GM23338 (cell line): ENCODE results near the gene FBXO33. TPM values are rescaled to one million over a fixed set of nuclear protein-coding genes. Genes with fewer than 3 reads are reported as not detected.

Experiments used
- ATAC-seq: fragments of 200-7000 bp; cut with Tn5 transposase; 3 replicates; pipeline ENCODE4 v1.9.1; 2020
- DNase-seq: peaks from one replicate; pipeline ENCODE4 v3.0.0-alpha.2; 2015; ENCODE audit warnings: low spot score
- H2AFZ ChIP-seq: fragments of 200-600 bp; sonication (generic); 2 replicates; pipeline ENCODE4 v1.8.0; 2016; ENCODE audit warnings: antibody characterized with exemption, mild to moderate bottlenecking, moderate library complexity
- H3F3A ChIP-seq: fragments of 200-600 bp; sonication (generic); replicated peaks from 2 replicates; pipeline ENCODE4 v1.8.0; 2017; ENCODE audit warnings: antibody characterized with exemption, mixed run types, low read depth
- H3K27ac ChIP-seq: fragments of 200-600 bp; sonication (generic); 2 replicates; pipeline ENCODE4 v1.6.1; 2016; ENCODE audit warnings: low read depth
- H3K27me3 ChIP-seq: fragments of 200-600 bp; sonication (generic); 2 replicates; pipeline ENCODE4 v1.8.0; 2016; ENCODE audit warnings: mild to moderate bottlenecking, mixed run types, moderate library complexity; ENCODE audit not compliant: insufficient read depth
- H3K36me3 ChIP-seq: fragments of 200-600 bp; sonication (generic); 2 replicates; pipeline ENCODE4 v1.8.0; 2016; ENCODE audit warnings: mild to moderate bottlenecking; ENCODE audit not compliant: insufficient read depth
- H3K4me1 ChIP-seq: fragments of 200-600 bp; sonication (generic); 2 replicates; pipeline ENCODE4 v1.8.0; 2016; ENCODE audit warnings: mild to moderate bottlenecking, moderate library complexity; ENCODE audit not compliant: insufficient read depth
- H3K4me2 ChIP-seq: fragments of 200-600 bp; sonication (generic); 2 replicates; pipeline ENCODE4 v1.7.1; 2017; ENCODE audit warnings: mixed run types
- H3K4me3 ChIP-seq: fragments of 200-600 bp; sonication (generic); 2 replicates; pipeline ENCODE4 v1.6.1; 2016; ENCODE audit warnings: mixed run types
- H3K79me2 ChIP-seq: fragments of 200-600 bp; sonication (generic); replicated peaks from 2 replicates; pipeline ENCODE4 v1.8.0; 2017; ENCODE audit warnings: mild to moderate bottlenecking; ENCODE audit not compliant: insufficient read depth
- H3K9me2 ChIP-seq: fragments of 200-600 bp; sonication (generic); 2 replicates; pipeline ENCODE4 v1.8.0; 2017; ENCODE audit not compliant: insufficient read depth
- H4K20me1 ChIP-seq: fragments of 200-600 bp; sonication (generic); replicated peaks from 2 replicates; pipeline ENCODE4 v1.8.0; 2017; ENCODE audit warnings: mild to moderate bottlenecking; ENCODE audit not compliant: insufficient read depth
- H3K27ac Mint-ChIP-seq: 2 replicates; pipeline ENCODE4 v1.8.0; 2020; ENCODE audit warnings: inconsistent platforms, mild to moderate bottlenecking, moderate library complexity, mixed read lengths
- H3K27me3 Mint-ChIP-seq: 3 replicates; pipeline ENCODE4 v1.8.0; 2022; ENCODE audit warnings: low read depth, mild to moderate bottlenecking, moderate library complexity, mixed read lengths, inconsistent platforms; ENCODE audit not compliant: insufficient read depth, poor library complexity
- H3K36me3 Mint-ChIP-seq: 3 replicates; pipeline ENCODE4 v1.8.0; 2021; ENCODE audit warnings: low read depth, mild to moderate bottlenecking, inconsistent platforms, moderate library complexity, mixed read lengths
- H3K4me1 Mint-ChIP-seq: 3 replicates; pipeline ENCODE4 v1.8.0; 2020; ENCODE audit warnings: mild to moderate bottlenecking, inconsistent platforms, mixed read lengths
- H3K4me3 Mint-ChIP-seq: 3 replicates; pipeline ENCODE4 v1.8.0; 2021; ENCODE audit warnings: moderate library complexity, mild to moderate bottlenecking, inconsistent platforms, mixed read lengths
- H3K9me3 Mint-ChIP-seq: 3 replicates; pipeline ENCODE4 v1.8.0; 2020; ENCODE audit warnings: moderate library complexity, mild to moderate bottlenecking, inconsistent platforms, mixed read lengths
- CREB1 ChIP-seq: fragments of 250-450 bp; sonication (Bioruptor Pico); IDR thresholded peaks from 2 replicates; pipeline ENCODE4 v1.5.0; 2020; ENCODE audit warnings: low read depth, mild to moderate bottlenecking, moderate library complexity
- EZH2 ChIP-seq: fragments of 200-600 bp; sonication (generic); IDR thresholded peaks from one replicate; pipeline ENCODE4 v1.8.0; 2017; ENCODE audit warnings: antibody characterized with exemption, mild to moderate bottlenecking, low read depth; ENCODE audit not compliant: unreplicated experiment
- JUNB ChIP-seq: IDR thresholded peaks from one replicate; pipeline ENCODE4 v1.6.1; 2016; ENCODE audit warnings: antibody characterized with exemption; ENCODE audit not compliant: unreplicated experiment
- NANOG ChIP-seq: IDR thresholded peaks from 2 replicates; pipeline ENCODE4 v1.6.1; 2016; ENCODE audit warnings: antibody characterized with exemption, borderline replicate concordance
- POLR2AphosphoS5 ChIP-seq: IDR thresholded peaks from 2 replicates; pipeline ENCODE4 v1.6.1; 2016; ENCODE audit warnings: antibody characterized with exemption, low read depth
- STAT1 ChIP-seq: IDR thresholded peaks from one replicate; pipeline ENCODE4 v1.6.1; 2016; ENCODE audit warnings: antibody characterized with exemption; ENCODE audit not compliant: unreplicated experiment
- ZNF462 ChIP-seq: fragments of 250-450 bp; sonication (Bioruptor Pico); IDR thresholded peaks from 2 replicates; pipeline ENCODE4 v1.5.0; 2020; ENCODE audit warnings: mild to moderate bottlenecking, moderate library complexity
- polyA plus RNA-seq: library from polyadenylated mRNA; unstranded; fragments of >200 nt; fragmentation: Nextera tagmentation; extraction: Ambion mirVana; gene quantifications from 2 replicates; pipeline ENCODE4 v1.2.1, GENCODE V29; 2016
- total RNA-seq: library from RNA; depleted of rRNA; stranded (reverse); fragments of >200 nt; shearing (Covaris generic); gene quantifications from 2 replicates; pipeline ENCODE4 v1.2.3, GENCODE V29; 2014

Gene FBXO33
- total and polyA plus RNA-seq, 2 experiments from 2014 or later: 6.7 to 13.1 TPM

- no peak overlapping the region for H3K4me3 ChIP-seq
- no peaks in the 10 kb centered on the region for H3K36me3 Mint-ChIP-seq
- no peak for DNase-seq
- H3K27ac ChIP-seq: no peak overlapping the region
- H3K27ac Mint-ChIP-seq: no peak overlapping the region
- no peak for ATAC-seq
- H3K9me2 ChIP-seq: 0 out of 2 replicates have a peak, but pooled peaks cover 3% of the 10 kb centered on the region
- H3F3A ChIP-seq: no peaks in the 10 kb centered on the region
- H3K4me1 Mint-ChIP-seq: peaks cover 2% of the 10 kb centered on the region; the same call in 1 of the 3 replicates
- no peaks in the 10 kb centered on the region for H3K9me3 Mint-ChIP-seq
- no peaks in the 10 kb centered on the region for H3K27me3 ChIP-seq
- no peak overlapping the region for H2AFZ ChIP-seq
- H4K20me1 ChIP-seq: no peaks in the 10 kb centered on the region
- no peaks in the 10 kb centered on the region for H3K79me2 ChIP-seq
- H3K36me3 ChIP-seq: no peaks in the 10 kb centered on the region
- H3K27me3 Mint-ChIP-seq: peaks cover 5% of the 10 kb centered on the region
- H3K4me2 ChIP-seq: no peak overlapping the region
- no peak overlapping the region for H3K4me3 Mint-ChIP-seq
- TF ChIP-seq EZH2 (no peak), STAT1 (no peak), JUNB (no peak), ZNF462 (CRISPR knock-in tag) (no peak), POLR2AphosphoS5 (no peak), NANOG (no peak), CREB1 (CRISPR knock-in tag) (no peak)
- H3K4me1 ChIP-seq: no peaks in the 10 kb centered on the region
These were observed 22.8 kb upstream of the FBXO33 start for GRCh38 chr14:39454906-39455539.
